H9 (cell line): ENCODE data around the gene CHCHD10. TPM values are rescaled to one million over a fixed set of nuclear protein-coding genes. Genes with fewer than 3 reads are reported as not detected.

Source experiments
- DNase-seq: peaks from one replicate; pipeline ENCODE4 v3.0.0-alpha.2; 2017
- H2AFZ ChIP-seq: one replicate; pipeline ENCODE4 v1.6.1; 2013; ENCODE audit warnings: mild to moderate bottlenecking, low read length, control low read depth, moderate library complexity
- H2AK5ac ChIP-seq: 2 replicates; pipeline ENCODE4 v1.6.1; 2013; ENCODE audit warnings: low read length, control low read depth, mixed read lengths; ENCODE audit not compliant: insufficient read length
- H2BK120ac ChIP-seq: one replicate; pipeline ENCODE4 v1.6.1; 2013; ENCODE audit warnings: low read depth, mild to moderate bottlenecking, low read length, control low read depth, inconsistent platforms; ENCODE audit not compliant: poor library complexity, severe bottlenecking
- H2BK12ac ChIP-seq: 2 replicates; pipeline ENCODE4 v1.6.1; 2013; ENCODE audit warnings: low read length, control low read depth, mixed read lengths, low read depth; ENCODE audit not compliant: insufficient read length
- H2BK15ac ChIP-seq: 2 replicates; pipeline ENCODE4 v1.6.1; 2013; ENCODE audit warnings: low read depth, low read length, control low read depth
- H2BK20ac ChIP-seq: one replicate; pipeline ENCODE4 v1.6.1; 2013; ENCODE audit warnings: low read depth, mild to moderate bottlenecking, low read length, control low read depth, inconsistent platforms; ENCODE audit not compliant: poor library complexity, severe bottlenecking
- H2BK5ac ChIP-seq: 2 replicates; pipeline ENCODE4 v1.6.1; 2013; ENCODE audit warnings: low read length, control low read depth, mixed read lengths; ENCODE audit not compliant: insufficient read length
- H3K14ac ChIP-seq: 2 replicates; pipeline ENCODE4 v1.6.1; 2013; ENCODE audit warnings: low read length, control low read depth; ENCODE audit not compliant: insufficient read depth
- H3K18ac ChIP-seq: 2 replicates; pipeline ENCODE4 v1.6.1; 2013; ENCODE audit warnings: low read depth, mild to moderate bottlenecking, mixed read lengths, low read length, control low read depth; ENCODE audit not compliant: insufficient read length
- H3K23ac ChIP-seq: 2 replicates; pipeline ENCODE4 v1.6.1; 2013; ENCODE audit warnings: low read length, control low read depth, mixed read lengths, low read depth; ENCODE audit not compliant: insufficient read length
- H3K23me2 ChIP-seq: 2 replicates; pipeline ENCODE4 v1.6.1; 2013; ENCODE audit warnings: low read depth, mild to moderate bottlenecking, mixed read lengths, low read length, control low read depth; ENCODE audit not compliant: insufficient read length, poor library complexity, severe bottlenecking
- H3K27ac ChIP-seq: 2 replicates; pipeline ENCODE4 v1.5.1; 2013; ENCODE audit warnings: low read length, control low read depth, mixed read lengths, low read depth; ENCODE audit not compliant: insufficient read length
- H3K27me3 ChIP-seq: 2 replicates; pipeline ENCODE4 v1.6.1; 2013; ENCODE audit warnings: low read length, control low read depth, inconsistent platforms; ENCODE audit not compliant: insufficient read depth
- H3K4ac ChIP-seq: 2 replicates; pipeline ENCODE4 v1.6.1; 2013; ENCODE audit warnings: low read depth, mild to moderate bottlenecking, control low read depth, inconsistent platforms, low read length, moderate library complexity
- H3K4me1 ChIP-seq: 2 replicates; pipeline ENCODE4 v1.6.1; 2013; ENCODE audit warnings: low read length, control low read depth, inconsistent platforms; ENCODE audit not compliant: insufficient read depth
- H3K4me2 ChIP-seq: 2 replicates; pipeline ENCODE4 v1.6.1; 2013; ENCODE audit warnings: low read length, control low read depth, mixed read lengths; ENCODE audit not compliant: insufficient read length, insufficient read depth
- H3K56ac ChIP-seq: 2 replicates; pipeline ENCODE4 v1.6.1; 2013; ENCODE audit warnings: low read depth, mild to moderate bottlenecking, mixed read lengths, low read length, control low read depth; ENCODE audit not compliant: insufficient read length
- H3K79me1 ChIP-seq: 2 replicates; pipeline ENCODE4 v1.6.1; 2013; ENCODE audit warnings: low read depth, mild to moderate bottlenecking, moderate library complexity, low read length, control low read depth, inconsistent platforms; ENCODE audit not compliant: insufficient read depth, poor library complexity, severe bottlenecking
- H3K79me2 ChIP-seq: 2 replicates; pipeline ENCODE4 v1.6.1; 2013; ENCODE audit warnings: low read length, control low read depth, inconsistent platforms; ENCODE audit not compliant: insufficient read depth
- H3K9ac ChIP-seq: 2 replicates; pipeline ENCODE4 v1.6.1; 2013; ENCODE audit warnings: low read length, control low read depth, mixed read lengths; ENCODE audit not compliant: insufficient read length; ENCODE audit errors: extremely low read depth
- H3K9me3 ChIP-seq: one replicate; pipeline ENCODE4 v1.6.1; 2013; ENCODE audit warnings: low read depth, low read length, inconsistent platforms; ENCODE audit not compliant: control insufficient read depth
- H3T11ph ChIP-seq: one replicate; pipeline ENCODE4 v1.6.1; 2013; ENCODE audit warnings: mild to moderate bottlenecking, low read length, control low read depth, inconsistent platforms
- H4K20me1 ChIP-seq: one replicate; pipeline ENCODE4 v1.6.1; 2013; ENCODE audit not compliant: control insufficient read depth, insufficient read length, insufficient read depth
- H4K5ac ChIP-seq: 2 replicates; pipeline ENCODE4 v1.6.1; 2013; ENCODE audit warnings: low read depth, mild to moderate bottlenecking, mixed read lengths, low read length, control low read depth; ENCODE audit not compliant: insufficient read length
- H4K8ac ChIP-seq: replicated peaks from 2 replicates; pipeline ENCODE4 v1.6.1; 2013; ENCODE audit warnings: low read length, control low read depth, mixed read lengths, low read depth; ENCODE audit not compliant: insufficient read length
- H4K91ac ChIP-seq: 2 replicates; pipeline ENCODE4 v1.6.1; 2013; ENCODE audit warnings: low read depth, mild to moderate bottlenecking, moderate library complexity, mixed read lengths, low read length, control low read depth; ENCODE audit not compliant: insufficient read length
- H3K27ac Mint-ChIP-seq, 3 experiments: 2 replicates in 2 of 3; 3 replicates in 1 of 3; pipeline ENCODE4 v1.8.0; 2020 to 2021; ENCODE audit warnings: mixed read lengths in 3 of 3, mild to moderate bottlenecking in 1 of 3, moderate library complexity in 1 of 3
- H3K27me3 Mint-ChIP-seq: 2 replicates; pipeline ENCODE4 v1.8.0; 2021; ENCODE audit warnings: low read depth, mild to moderate bottlenecking, moderate library complexity, mixed read lengths
- H3K36me3 Mint-ChIP-seq, 3 experiments: 2 replicates in 2 of 3; 3 replicates in 1 of 3; pipeline ENCODE4 v1.8.0; 2020 to 2021; ENCODE audit warnings: low read depth in 3 of 3, mixed read lengths in 3 of 3; ENCODE audit not compliant: insufficient read depth in 1 of 3
- H3K4me1 Mint-ChIP-seq, 2 experiments: 2 replicates each; pipeline ENCODE4 v1.8.0; 2020; ENCODE audit warnings: mixed read lengths in 2 of 2
- H3K4me3 Mint-ChIP-seq, 2 experiments: 2 replicates in 1 of 2; 3 replicates in 1 of 2; pipeline ENCODE4 v1.8.0; 2020 to 2021; ENCODE audit warnings: mild to moderate bottlenecking in 2 of 2, mixed read lengths in 2 of 2, moderate library complexity in 1 of 2
- H3K9me3 Mint-ChIP-seq, 2 experiments: 2 replicates in 1 of 2; 3 replicates in 1 of 2; pipeline ENCODE4 v1.8.0; 2020; ENCODE audit warnings: mild to moderate bottlenecking in 2 of 2, mixed read lengths in 2 of 2, moderate library complexity in 1 of 2
- CTCF ChIP-seq: fragments of 200-600 bp; sonication (generic); conservative IDR thresholded peaks from 3 replicates; pipeline ENCODE4 v1.8.0; 2021; ENCODE audit warnings: antibody characterized with exemption, mild to moderate bottlenecking
- WGBS: extraction: QIAGEN DNeasy Blood & Tissue Kit; methylation state at CpG from one replicate; pipeline ENCODE4 v1.1.7; 2013; ENCODE audit warnings: missing lambda C conversion rate, low lambda C conversion rate, mixed read lengths; ENCODE audit not compliant: insufficient read length; ENCODE audit errors: extremely low coverage; 5-methylcytosine and 5-hydroxymethylcytosine counted together
- total RNA-seq: library from RNA; stranded (reverse); gene quantifications from 2 replicates; pipeline ENCODE4 v1.2.1, GENCODE V29; 2021

CHCHD10 gene
- total RNA-seq, 1 experiment from 2014 or later = 53.7 TPM

DNA sequence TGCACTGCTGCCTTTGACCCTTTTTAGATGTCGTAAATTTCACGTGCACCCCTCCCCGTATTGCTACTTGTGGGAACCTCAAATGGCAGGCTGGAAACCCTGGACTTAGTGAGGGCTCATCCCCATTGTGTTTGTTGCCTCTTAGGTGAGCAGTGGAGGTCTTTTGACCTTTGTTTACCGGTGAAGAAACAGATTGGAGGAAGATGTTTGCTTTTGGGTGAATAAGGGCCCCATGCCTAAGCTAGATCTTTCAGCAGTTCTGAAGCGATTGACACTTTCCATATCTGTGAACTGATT lies 19.8 kb upstream of the CHCHD10 start:
- Mint-ChIP-seq H3K36me3 (peaks cover 2 to 17% (median 16%) of the 10 kb centered on the region in 3 experiments; a peak in 6 of 7 replicates), H3K4me3 (peak overlapping the region; percentile 88 to 95), H3K27me3 (no peaks in the 10 kb centered on the region), H3K4me1 (peaks cover 22 to 30% of the 10 kb centered on the region in 2 experiments), H3K27ac (peak overlapping the region; percentile 78 to 88 (median 83); a peak in 6 of 7 replicates), H3K9me3 (no peaks in the 10 kb centered on the region)
- Histone ChIP-seq H3K79me1 (no peaks in the 10 kb centered on the region), H3K9me3 (no peaks in the 10 kb centered on the region), H4K8ac (no peak overlapping the region), H2AFZ (no peak overlapping the region), H3K14ac (no peak overlapping the region), H3K56ac (no peak overlapping the region), H3K4ac (no peak overlapping the region), H4K91ac (no peak overlapping the region), H3K18ac (no peak overlapping the region), H3K27ac (no peak overlapping the region), H2BK20ac (no peak overlapping the region), H3T11ph (no peak overlapping the region), H3K9ac (peak overlapping the region; percentile 75), H2BK5ac (no peak overlapping the region), H3K27me3 (no peaks in the 10 kb centered on the region), H4K5ac (no peak overlapping the region), H3K23ac (no peak overlapping the region), H3K23me2 (peaks cover 2% of the 10 kb centered on the region), H3K4me1 (peaks cover 2% of the 10 kb centered on the region; the same call in 1 of the 2 replicates), H3K4me2 (peak overlapping the region; percentile 70), H2BK120ac (no peak overlapping the region), H2BK12ac (no peak overlapping the region), H2BK15ac (no peak overlapping the region), H2AK5ac (no peak overlapping the region), H3K79me2 (peaks cover 16% of the 10 kb centered on the region; the same call in 1 of the 2 replicates), H4K20me1 (no peaks in the 10 kb centered on the region)
- no CpG with 5 or more reads among the region's 5 CpGs for WGBS
- no peak for DNase-seq
- no peak for TF ChIP-seq CTCF
